H9 (cell line): ENCODE results near the gene PIAS3. TPM values are rescaled to one million over a fixed set of nuclear protein-coding genes. Genes with fewer than 3 reads are reported as not detected.

Experiments used
- DNase-seq: peaks from one replicate; pipeline ENCODE4 v3.0.0-alpha.2; 2017
- H2AFZ ChIP-seq: one replicate; pipeline ENCODE4 v1.6.1; 2013; ENCODE audit warnings: mild to moderate bottlenecking, low read length, control low read depth, moderate library complexity
- H2AK5ac ChIP-seq: 2 replicates; pipeline ENCODE4 v1.6.1; 2013; ENCODE audit warnings: low read length, control low read depth, mixed read lengths; ENCODE audit not compliant: insufficient read length
- H2BK120ac ChIP-seq: one replicate; pipeline ENCODE4 v1.6.1; 2013; ENCODE audit warnings: low read depth, mild to moderate bottlenecking, low read length, control low read depth, inconsistent platforms; ENCODE audit not compliant: poor library complexity, severe bottlenecking
- H2BK12ac ChIP-seq: 2 replicates; pipeline ENCODE4 v1.6.1; 2013; ENCODE audit warnings: low read length, control low read depth, mixed read lengths, low read depth; ENCODE audit not compliant: insufficient read length
- H2BK15ac ChIP-seq: 2 replicates; pipeline ENCODE4 v1.6.1; 2013; ENCODE audit warnings: low read depth, low read length, control low read depth
- H2BK20ac ChIP-seq: one replicate; pipeline ENCODE4 v1.6.1; 2013; ENCODE audit warnings: low read depth, mild to moderate bottlenecking, low read length, control low read depth, inconsistent platforms; ENCODE audit not compliant: poor library complexity, severe bottlenecking
- H2BK5ac ChIP-seq: 2 replicates; pipeline ENCODE4 v1.6.1; 2013; ENCODE audit warnings: low read length, control low read depth, mixed read lengths; ENCODE audit not compliant: insufficient read length
- H3K14ac ChIP-seq: 2 replicates; pipeline ENCODE4 v1.6.1; 2013; ENCODE audit warnings: low read length, control low read depth; ENCODE audit not compliant: insufficient read depth
- H3K18ac ChIP-seq: 2 replicates; pipeline ENCODE4 v1.6.1; 2013; ENCODE audit warnings: low read depth, mild to moderate bottlenecking, mixed read lengths, low read length, control low read depth; ENCODE audit not compliant: insufficient read length
- H3K23ac ChIP-seq: 2 replicates; pipeline ENCODE4 v1.6.1; 2013; ENCODE audit warnings: low read length, control low read depth, mixed read lengths, low read depth; ENCODE audit not compliant: insufficient read length
- H3K23me2 ChIP-seq: 2 replicates; pipeline ENCODE4 v1.6.1; 2013; ENCODE audit warnings: low read depth, mild to moderate bottlenecking, mixed read lengths, low read length, control low read depth; ENCODE audit not compliant: insufficient read length, poor library complexity, severe bottlenecking
- H3K27ac ChIP-seq: 2 replicates; pipeline ENCODE4 v1.5.1; 2013; ENCODE audit warnings: low read length, control low read depth, mixed read lengths, low read depth; ENCODE audit not compliant: insufficient read length
- H3K27me3 ChIP-seq: 2 replicates; pipeline ENCODE4 v1.6.1; 2013; ENCODE audit warnings: low read length, control low read depth, inconsistent platforms; ENCODE audit not compliant: insufficient read depth
- H3K4ac ChIP-seq: 2 replicates; pipeline ENCODE4 v1.6.1; 2013; ENCODE audit warnings: low read depth, mild to moderate bottlenecking, control low read depth, inconsistent platforms, low read length, moderate library complexity
- H3K4me1 ChIP-seq: 2 replicates; pipeline ENCODE4 v1.6.1; 2013; ENCODE audit warnings: low read length, control low read depth, inconsistent platforms; ENCODE audit not compliant: insufficient read depth
- H3K4me2 ChIP-seq: 2 replicates; pipeline ENCODE4 v1.6.1; 2013; ENCODE audit warnings: low read length, control low read depth, mixed read lengths; ENCODE audit not compliant: insufficient read length, insufficient read depth
- H3K56ac ChIP-seq: 2 replicates; pipeline ENCODE4 v1.6.1; 2013; ENCODE audit warnings: low read depth, mild to moderate bottlenecking, mixed read lengths, low read length, control low read depth; ENCODE audit not compliant: insufficient read length
- H3K79me1 ChIP-seq: 2 replicates; pipeline ENCODE4 v1.6.1; 2013; ENCODE audit warnings: low read depth, mild to moderate bottlenecking, moderate library complexity, low read length, control low read depth, inconsistent platforms; ENCODE audit not compliant: insufficient read depth, poor library complexity, severe bottlenecking
- H3K79me2 ChIP-seq: 2 replicates; pipeline ENCODE4 v1.6.1; 2013; ENCODE audit warnings: low read length, control low read depth, inconsistent platforms; ENCODE audit not compliant: insufficient read depth
- H3K9ac ChIP-seq: 2 replicates; pipeline ENCODE4 v1.6.1; 2013; ENCODE audit warnings: low read length, control low read depth, mixed read lengths; ENCODE audit not compliant: insufficient read length; ENCODE audit errors: extremely low read depth
- H3K9me3 ChIP-seq: one replicate; pipeline ENCODE4 v1.6.1; 2013; ENCODE audit warnings: low read depth, low read length, inconsistent platforms; ENCODE audit not compliant: control insufficient read depth
- H3T11ph ChIP-seq: one replicate; pipeline ENCODE4 v1.6.1; 2013; ENCODE audit warnings: mild to moderate bottlenecking, low read length, control low read depth, inconsistent platforms
- H4K20me1 ChIP-seq: one replicate; pipeline ENCODE4 v1.6.1; 2013; ENCODE audit not compliant: control insufficient read depth, insufficient read length, insufficient read depth
- H4K5ac ChIP-seq: 2 replicates; pipeline ENCODE4 v1.6.1; 2013; ENCODE audit warnings: low read depth, mild to moderate bottlenecking, mixed read lengths, low read length, control low read depth; ENCODE audit not compliant: insufficient read length
- H4K8ac ChIP-seq: replicated peaks from 2 replicates; pipeline ENCODE4 v1.6.1; 2013; ENCODE audit warnings: low read length, control low read depth, mixed read lengths, low read depth; ENCODE audit not compliant: insufficient read length
- H4K91ac ChIP-seq: 2 replicates; pipeline ENCODE4 v1.6.1; 2013; ENCODE audit warnings: low read depth, mild to moderate bottlenecking, moderate library complexity, mixed read lengths, low read length, control low read depth; ENCODE audit not compliant: insufficient read length
- H3K27ac Mint-ChIP-seq, 3 experiments: 2 replicates in 2 of 3; 3 replicates in 1 of 3; pipeline ENCODE4 v1.8.0; 2020 to 2021; ENCODE audit warnings: mixed read lengths in 3 of 3, mild to moderate bottlenecking in 1 of 3, moderate library complexity in 1 of 3
- H3K27me3 Mint-ChIP-seq: 2 replicates; pipeline ENCODE4 v1.8.0; 2021; ENCODE audit warnings: low read depth, mild to moderate bottlenecking, moderate library complexity, mixed read lengths
- H3K36me3 Mint-ChIP-seq, 3 experiments: 2 replicates in 2 of 3; 3 replicates in 1 of 3; pipeline ENCODE4 v1.8.0; 2020 to 2021; ENCODE audit warnings: low read depth in 3 of 3, mixed read lengths in 3 of 3; ENCODE audit not compliant: insufficient read depth in 1 of 3
- H3K4me1 Mint-ChIP-seq, 2 experiments: 2 replicates each; pipeline ENCODE4 v1.8.0; 2020; ENCODE audit warnings: mixed read lengths in 2 of 2
- H3K4me3 Mint-ChIP-seq, 2 experiments: 2 replicates in 1 of 2; 3 replicates in 1 of 2; pipeline ENCODE4 v1.8.0; 2020 to 2021; ENCODE audit warnings: mild to moderate bottlenecking in 2 of 2, mixed read lengths in 2 of 2, moderate library complexity in 1 of 2
- H3K9me3 Mint-ChIP-seq, 2 experiments: 2 replicates in 1 of 2; 3 replicates in 1 of 2; pipeline ENCODE4 v1.8.0; 2020; ENCODE audit warnings: mild to moderate bottlenecking in 2 of 2, mixed read lengths in 2 of 2, moderate library complexity in 1 of 2
- CTCF ChIP-seq: fragments of 200-600 bp; sonication (generic); conservative IDR thresholded peaks from 3 replicates; pipeline ENCODE4 v1.8.0; 2021; ENCODE audit warnings: antibody characterized with exemption, mild to moderate bottlenecking
- WGBS: extraction: QIAGEN DNeasy Blood & Tissue Kit; methylation state at CpG from one replicate; pipeline ENCODE4 v1.1.7; 2013; ENCODE audit warnings: missing lambda C conversion rate, low lambda C conversion rate, mixed read lengths; ENCODE audit not compliant: insufficient read length; ENCODE audit errors: extremely low coverage; 5-methylcytosine and 5-hydroxymethylcytosine counted together
- total RNA-seq: library from RNA; stranded (reverse); gene quantifications from 2 replicates; pipeline ENCODE4 v1.2.1, GENCODE V29; 2021

PIAS3 gene
- total RNA-seq, 1 experiment from 2014 or later = 33.9 TPM

- no peak overlapping the region for H4K8ac ChIP-seq
- H3K23me2 ChIP-seq = peaks cover 11% of the 10 kb centered on the region
- H4K91ac ChIP-seq = no peak overlapping the region
- H3K4me1 Mint-ChIP-seq = peaks cover 28 to 42% of the 10 kb centered on the region in 2 experiments
- no peak for DNase-seq
- H3K4ac ChIP-seq = no peak overlapping the region
- H2BK15ac ChIP-seq = no peak overlapping the region
- no CpG with 5 or more reads among the region's 12 CpGs for WGBS
- H3K27ac Mint-ChIP-seq = no peak overlapping the region
- H3K4me3 Mint-ChIP-seq = no peak overlapping the region
- no peak overlapping the region for H3K14ac ChIP-seq
- no peak overlapping the region for H2AFZ ChIP-seq
- no peak overlapping the region for H3T11ph ChIP-seq
- H3K9me3 ChIP-seq = no peaks in the 10 kb centered on the region
- H2AK5ac ChIP-seq = no peak overlapping the region
- H3K18ac ChIP-seq = no peak overlapping the region
- no peak overlapping the region for H3K4me2 ChIP-seq
- H4K20me1 ChIP-seq = no peaks in the 10 kb centered on the region
- no peak overlapping the region for H3K9ac ChIP-seq
- H3K27me3 Mint-ChIP-seq = peaks cover 40% of the 10 kb centered on the region
- H3K4me1 ChIP-seq = peaks cover 6% of the 10 kb centered on the region
- H3K79me2 ChIP-seq = no peaks in the 10 kb centered on the region
- TF ChIP-seq CTCF = no peak
- no peak overlapping the region for H2BK5ac ChIP-seq
- no peak overlapping the region for H3K23ac ChIP-seq
- H3K27ac ChIP-seq = no peak overlapping the region
- H2BK12ac ChIP-seq = no peak overlapping the region
- H3K9me3 Mint-ChIP-seq = no peaks in the 10 kb centered on the region; a peak in 1 of 5 replicates
- H3K36me3 Mint-ChIP-seq = no peaks in the 10 kb centered on the region
- no peak overlapping the region for H4K5ac ChIP-seq
- no peak overlapping the region for H2BK120ac ChIP-seq
- no peak overlapping the region for H3K56ac ChIP-seq
- no peaks in the 10 kb centered on the region for H3K79me1 ChIP-seq
- H3K27me3 ChIP-seq = peaks cover 5% of the 10 kb centered on the region; the same call in 1 of the 2 replicates
- no peak overlapping the region for H2BK20ac ChIP-seq
Measured at GRCh38 chr1:145874646-145875045, 15.8 kb upstream of the PIAS3 start.
